H1 (cell line): ENCODE measurements around the gene PDK4. TPM values are rescaled to one million over a fixed set of nuclear protein-coding genes. Genes with fewer than 3 reads are reported as not detected.

Source experiments
- CTCF ChIA-PET: fragments of 300-600 bp; sonication (Branson Sonifier 250); formaldehyde crosslinking; loops from one replicate; lab custom pipeline; 2021; ENCODE audit not compliant: partially characterized antibody; lab: Charles Lee
- POLR2A ChIA-PET: fragments of 300-600 bp; sonication (Branson Sonifier 250); formaldehyde crosslinking; loops from one replicate; lab custom pipeline; 2021; ENCODE audit warnings: inconsistent platforms; ENCODE audit not compliant: partially characterized antibody; lab: Charles Lee
- DNase-seq, 2 experiments: peaks; one replicate each; pipeline versions ENCODE4 v3.0.0 to v3.0.0-alpha.2; 2010 to 2022; ENCODE audit warnings: low spot score in 2 of 2, low read depth in 1 of 2, mixed read lengths in 1 of 2
- FAIRE-seq: peaks from 2 replicates; lab custom pipeline; 2011; peaks lifted over from hg19 to GRCh38; lab: Jason Lieb, UNC
- H2AFZ ChIP-seq: 2 replicates; pipeline ENCODE4 v1.8.1; 2012; ENCODE audit warnings: low read length, inconsistent platforms
- H2AK5ac ChIP-seq: 2 replicates; pipeline ENCODE4 v1.6.1; 2013; ENCODE audit warnings: low read depth, low read length
- H2BK120ac ChIP-seq: replicated peaks from 2 replicates; pipeline ENCODE3; 2013; ENCODE audit warnings: low read depth, low read length, inconsistent platforms
- H2BK12ac ChIP-seq: 2 replicates; pipeline ENCODE4 v1.6.1; 2013; ENCODE audit warnings: low read depth, low read length
- H2BK15ac ChIP-seq: 2 replicates; pipeline ENCODE4 v1.6.1; 2013; ENCODE audit warnings: low read length
- H2BK20ac ChIP-seq: 2 replicates; pipeline ENCODE4 v1.6.1; 2013; ENCODE audit warnings: low read length
- H2BK5ac ChIP-seq: 2 replicates; pipeline ENCODE4 v1.6.1; 2013; ENCODE audit warnings: low read depth, low read length
- H3K14ac ChIP-seq: 2 replicates; pipeline ENCODE4 v1.6.1; 2013; ENCODE audit warnings: inconsistent platforms; ENCODE audit not compliant: insufficient read length
- H3K18ac ChIP-seq: 2 replicates; pipeline ENCODE4 v1.6.1; 2013; ENCODE audit warnings: low read length; ENCODE audit errors: extremely low read depth
- H3K23ac ChIP-seq: 2 replicates; pipeline ENCODE4 v1.6.1; 2013; ENCODE audit warnings: inconsistent platforms; ENCODE audit not compliant: insufficient read length
- H3K23me2 ChIP-seq: 2 replicates; pipeline ENCODE4 v1.6.1; 2013; ENCODE audit warnings: low read depth, low read length
- H3K27ac ChIP-seq: 2 replicates; pipeline ENCODE4 v1.6.1; 2011; ENCODE audit warnings: low read depth, low read length, inconsistent platforms
- H3K27me3 ChIP-seq, 4 experiments: replicated peaks in 1 of 4; 1 replicate in 1 of 4; 2 replicates in 3 of 4; pipeline versions ENCODE4 v1.6.1 to v1.8.1; 2011 to 2013; ENCODE audit warnings: low read length in 3 of 4, mild to moderate bottlenecking in 3 of 4, inconsistent platforms in 2 of 4, mixed read lengths in 2 of 4, moderate library complexity in 1 of 4; ENCODE audit not compliant: control insufficient read depth in 3 of 4, insufficient read depth in 3 of 4; ENCODE audit errors: extremely low read depth in 1 of 4
- H3K36me3 ChIP-seq, 4 experiments: 2 replicates each; pipeline versions ENCODE4 v1.6.1 to v1.8.1; 2011 to 2013; ENCODE audit warnings: mild to moderate bottlenecking in 4 of 4, low read length in 3 of 4, moderate library complexity in 2 of 4, control low read depth in 1 of 4, inconsistent platforms in 1 of 4; ENCODE audit not compliant: insufficient read depth in 4 of 4, control insufficient read depth in 2 of 4
- H3K4ac ChIP-seq: replicated peaks from 2 replicates; pipeline ENCODE3; 2013; ENCODE audit warnings: low read length, low read depth, mixed read lengths, inconsistent platforms; ENCODE audit not compliant: insufficient read length
- H3K4me1 ChIP-seq, 4 experiments: replicated peaks in 1 of 4; 1 replicate in 1 of 4; 2 replicates in 3 of 4; pipeline versions ENCODE4 v1.6.1 to v1.8.1; 2011 to 2013; ENCODE audit warnings: low read length in 3 of 4, inconsistent platforms in 2 of 4, mixed read lengths in 1 of 4; ENCODE audit not compliant: insufficient read depth in 4 of 4, control insufficient read depth in 3 of 4
- H3K4me2 ChIP-seq, 2 experiments: 2 replicates each; pipeline versions ENCODE4 v1.6.1 to v1.8.1; 2011 to 2013; ENCODE audit warnings: low read depth in 2 of 2, low read length in 2 of 2, control low read depth in 1 of 2, inconsistent platforms in 1 of 2, mild to moderate bottlenecking in 1 of 2; ENCODE audit not compliant: insufficient read depth in 1 of 2
- H3K4me3 ChIP-seq, 4 experiments: fragments of 200-600, 300-600 bp in 1 of 4; sonication (generic), shearing (Covaris generic), sonication (Bioruptor Twin) in 1 of 4; 2 replicates each; pipeline versions ENCODE4 v1.5.1 to v1.8.1; 2011 to 2016; ENCODE audit warnings: low read length in 4 of 4, low read depth in 3 of 4, control low read depth in 2 of 4, inconsistent platforms in 2 of 4, mild to moderate bottlenecking in 2 of 4, mixed read lengths in 1 of 4, moderate library complexity in 1 of 4; ENCODE audit not compliant: insufficient read depth in 2 of 4; ENCODE audit errors: extremely low read depth in 1 of 4
- H3K56ac ChIP-seq: replicated peaks from 2 replicates; pipeline ENCODE3; 2013; ENCODE audit warnings: low read depth, mild to moderate bottlenecking, mixed read lengths, low read length, inconsistent platforms; ENCODE audit not compliant: insufficient read length
- H3K79me1 ChIP-seq: 2 replicates; pipeline ENCODE4 v1.6.1; 2013; ENCODE audit warnings: low read depth, low read length, control low read depth
- H3K79me2 ChIP-seq, 2 experiments: 2 replicates each; pipeline versions ENCODE4 v1.6.1 to v1.8.1; 2012 to 2013; ENCODE audit warnings: low read length in 2 of 2, mild to moderate bottlenecking in 2 of 2, inconsistent platforms in 1 of 2; ENCODE audit not compliant: insufficient read depth in 2 of 2, control insufficient read depth in 1 of 2
- H3K9ac ChIP-seq, 4 experiments: replicated peaks in 1 of 4; 1 replicate in 1 of 4; 2 replicates in 3 of 4; pipeline versions ENCODE4 v1.6.1 to v1.8.1; 2011 to 2013; ENCODE audit warnings: low read depth in 3 of 4, low read length in 3 of 4, control low read depth in 2 of 4, mild to moderate bottlenecking in 2 of 4, moderate library complexity in 2 of 4, inconsistent platforms in 1 of 4; ENCODE audit errors: extremely low read depth in 1 of 4
- H3K9me3 ChIP-seq, 2 experiments: 2 replicates each; pipeline versions ENCODE4 v1.6.1 to v1.8.1; 2012 to 2013; ENCODE audit warnings: mild to moderate bottlenecking in 2 of 2, moderate library complexity in 2 of 2, control low read depth in 1 of 2, inconsistent platforms in 1 of 2, low read depth in 1 of 2, low read length in 1 of 2, mixed read lengths in 1 of 2; ENCODE audit not compliant: insufficient read depth in 2 of 2
- H4K20me1 ChIP-seq, 2 experiments: replicated peaks in 1 of 2; 2 replicates each; pipeline versions ENCODE3 to v1.8.1; 2011 to 2013; ENCODE audit warnings: inconsistent platforms in 2 of 2, low read length in 2 of 2, mild to moderate bottlenecking in 1 of 2; ENCODE audit not compliant: insufficient read depth in 2 of 2, control insufficient read depth in 1 of 2
- H4K5ac ChIP-seq: 2 replicates; pipeline ENCODE4 v1.6.1; 2013; ENCODE audit warnings: low read length, low read depth, mixed read lengths, inconsistent platforms; ENCODE audit not compliant: insufficient read length
- H4K8ac ChIP-seq: 2 replicates; pipeline ENCODE4 v1.8.0; 2013; ENCODE audit warnings: mild to moderate bottlenecking, moderate library complexity, low read length, inconsistent platforms; ENCODE audit not compliant: insufficient read depth; ENCODE audit errors: extremely low read depth
- H4K91ac ChIP-seq: replicated peaks from 2 replicates; pipeline ENCODE3; 2013; ENCODE audit warnings: low read length, mixed read lengths, inconsistent platforms; ENCODE audit not compliant: insufficient read length
- CREB1 ChIP-seq: IDR thresholded peaks from 2 replicates; pipeline ENCODE4 v1.6.1; 2012; ENCODE audit warnings: inconsistent platforms
- RFX5 ChIP-seq: IDR thresholded peaks from 2 replicates; pipeline ENCODE4 v1.6.1; 2011; ENCODE audit warnings: low read depth, low read length, improper control_type of control experiment, borderline replicate concordance
- SUZ12 ChIP-seq: fragments of 200-600 bp; sonication (generic); IDR thresholded peaks from 2 replicates; pipeline ENCODE4 v1.6.1; 2012; ENCODE audit warnings: mild to moderate bottlenecking, inconsistent platforms, low read length, moderate library complexity, mixed read lengths
- WGBS, 2 experiments: shearing (Covaris generic) in 1 of 2; methylation state at CpG; one replicate each; pipeline versions ENCODE4 v1.1.6 to v1.1.7; 2013 to 2015; ENCODE audit warnings: low lambda C conversion rate in 2 of 2, mixed read lengths in 2 of 2, inconsistent platforms in 1 of 2, low coverage in 1 of 2, missing lambda C conversion rate in 1 of 2; ENCODE audit not compliant: insufficient replicate concordance in 2 of 2, insufficient coverage in 1 of 2, insufficient read length in 1 of 2; ENCODE audit errors: extremely low coverage in 1 of 2, missing lambda C conversion rate in 1 of 2; 5-methylcytosine and 5-hydroxymethylcytosine counted together
- polyA plus RNA-seq, 7 experiments: library from polyadenylated mRNA; depleted of rRNA in 3 of 7; stranded (reverse) in 5 of 7; unstranded in 2 of 7; fragments of >200 nt in 5 of 7; fragments of 200-250 nt in 2 of 7; gene quantifications; 1 replicate in 5 of 7; 2 replicates in 1 of 7; 4 replicates in 1 of 7; pipeline versions ENCODE4 v1.2.1 to v1.2.3, GENCODE V29; 2011 to 2013; ENCODE audit warnings: missing spikeins in 2 of 7, mixed read lengths in 2 of 7
- total RNA-seq: library from RNA; stranded (reverse); fragmentation: NEBNext Ultra II Directional; extraction: Animal tissue kit (Norgen Biotek cat#: 25700); gene quantifications from 2 replicates; pipeline ENCODE4 v1.2.1, GENCODE V29; 2021
- TF ChIP-seq, protein P1 (sequence below): IDR thresholded peaks from 2 replicates; pipeline ENCODE4 v1.6.1; 2011; ENCODE audit warnings: low read length, improper control_type of control experiment

Gene PDK4
- total and polyA plus RNA-seq, 2 of the 8 experiments (the other 6 are each of a cell fraction or from before 2014, with no cell fraction given) = 0.26 TPM; not detected in 1

DNA sequence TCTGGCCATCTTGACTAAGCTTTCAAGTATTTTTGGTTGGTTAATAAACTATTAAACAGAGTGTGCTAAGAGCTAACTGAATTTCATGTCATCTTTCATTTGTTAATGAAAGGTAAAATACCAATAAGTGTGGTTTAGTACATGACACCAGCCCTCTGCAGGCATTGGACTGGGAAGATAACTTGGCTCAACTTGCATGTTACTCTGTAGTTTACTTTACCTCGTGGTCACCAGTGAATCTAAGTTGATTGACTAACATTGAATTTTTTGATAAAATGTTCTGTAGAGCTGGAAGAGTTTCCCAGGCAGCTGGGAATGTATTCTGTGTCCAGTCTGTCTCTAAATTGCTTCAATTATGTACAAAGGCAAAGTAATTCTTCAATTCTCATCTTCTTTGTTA lies 60.7 kb downstream of the PDK4 start:
- no peak overlapping the region for H2BK120ac ChIP-seq
- H3K27me3 ChIP-seq = peaks cover 0 to 1% (median 0%) of the 10 kb centered on the region in 4 experiments; a peak in 1 of 7 replicates
- no peak overlapping the region for H2BK12ac ChIP-seq
- no peak overlapping the region for H3K14ac ChIP-seq
- no peak overlapping the region for H2AFZ ChIP-seq
- no peak overlapping the region for H3K9ac ChIP-seq
- no peak overlapping the region for H4K91ac ChIP-seq
- H4K20me1 ChIP-seq = no peaks in the 10 kb centered on the region
- CTCF ChIA-PET = interaction anchor here (0.6 to 17.5 kb wide), 10 partner anchors 9 to 189 kb away, joined by 3 to 482 read pairs (median 4); no protein-coding TSS in a partner anchor
- no peak overlapping the region for H4K5ac ChIP-seq
- no peak overlapping the region for H2BK15ac ChIP-seq
- H3K4ac ChIP-seq = no peak overlapping the region
- H3K4me1 ChIP-seq = no peaks in the 10 kb centered on the region
- no peak overlapping the region for H3K23ac ChIP-seq
- no peak overlapping the region for H3K27ac ChIP-seq
- no peak overlapping the region for H2AK5ac ChIP-seq
- no peak overlapping the region for H3K18ac ChIP-seq
- no peak for TF ChIP-seq SUZ12
- TF ChIP-seq, protein P1, sequence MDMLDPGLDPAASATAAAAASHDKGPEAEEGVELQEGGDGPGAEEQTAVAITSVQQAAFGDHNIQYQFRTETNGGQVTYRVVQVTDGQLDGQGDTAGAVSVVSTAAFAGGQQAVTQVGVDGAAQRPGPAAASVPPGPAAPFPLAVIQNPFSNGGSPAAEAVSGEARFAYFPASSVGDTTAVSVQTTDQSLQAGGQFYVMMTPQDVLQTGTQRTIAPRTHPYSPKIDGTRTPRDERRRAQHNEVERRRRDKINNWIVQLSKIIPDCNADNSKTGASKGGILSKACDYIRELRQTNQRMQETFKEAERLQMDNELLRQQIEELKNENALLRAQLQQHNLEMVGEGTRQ = no peak
- TF ChIP-seq RFX5 = no peak
- no peak for TF ChIP-seq CREB1
- FAIRE-seq (no peak), DNase-seq (no peak)
- no peak overlapping the region for H3K56ac ChIP-seq
- H3K79me2 ChIP-seq = no peaks in the 10 kb centered on the region
- no peaks in the 10 kb centered on the region for H3K23me2 ChIP-seq
- no peak overlapping the region for H2BK20ac ChIP-seq
- H3K4me3 ChIP-seq = no peak overlapping the region
- no peak overlapping the region for H2BK5ac ChIP-seq
- no peaks in the 10 kb centered on the region for H3K79me1 ChIP-seq
- H3K9me3 ChIP-seq = no peaks in the 10 kb centered on the region
- POLR2A ChIA-PET = no interaction called here
- no peak overlapping the region for H4K8ac ChIP-seq
- WGBS, 2 experiments = 79% methylated on average over 1 of the region's 1 CpG; no CpG with 5 or more reads in 1 of the 2 experiments
- H3K4me2 ChIP-seq = no peak overlapping the region
- no peaks in the 10 kb centered on the region for H3K36me3 ChIP-seq
